ENCODE measurements around the gene CD58.
"Not testable (repeated sequence)": the region's sequence is repeated elsewhere in the genome, so short reads cannot be mapped to it uniquely, and the experiment has no call there.

DNA sequence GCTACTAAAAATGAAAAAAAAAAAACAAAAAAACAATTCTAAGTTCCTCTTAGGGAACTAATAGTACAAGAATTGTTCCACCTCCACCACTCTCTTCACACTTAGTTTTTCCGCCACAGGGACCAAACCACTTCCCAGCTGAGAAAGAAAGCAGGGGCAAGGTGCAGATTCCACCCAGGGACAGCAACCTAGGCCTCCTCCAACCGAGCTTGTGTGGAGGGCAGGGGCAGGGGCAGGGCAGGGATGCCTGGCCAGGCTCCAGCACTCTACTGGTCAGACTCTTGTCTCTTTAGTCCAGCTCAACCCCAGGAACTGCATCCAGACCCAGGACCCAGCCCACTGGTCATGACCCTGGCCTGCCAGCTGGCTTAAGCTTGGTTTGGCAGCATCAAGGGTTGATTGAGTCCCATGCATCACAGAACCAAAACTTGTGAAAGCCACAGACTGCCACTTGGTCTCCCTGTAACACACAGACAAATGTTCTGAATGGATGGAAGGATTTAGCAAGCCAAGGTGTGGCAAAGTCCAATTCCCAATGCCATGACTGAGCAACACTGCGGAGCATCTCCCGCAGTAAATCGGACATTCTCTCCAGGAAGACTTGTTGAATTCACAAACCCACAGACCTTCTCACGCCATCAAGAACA, 19.7 kb upstream of the CD58 start:
- TF ChIP-seq, protein P1, sequence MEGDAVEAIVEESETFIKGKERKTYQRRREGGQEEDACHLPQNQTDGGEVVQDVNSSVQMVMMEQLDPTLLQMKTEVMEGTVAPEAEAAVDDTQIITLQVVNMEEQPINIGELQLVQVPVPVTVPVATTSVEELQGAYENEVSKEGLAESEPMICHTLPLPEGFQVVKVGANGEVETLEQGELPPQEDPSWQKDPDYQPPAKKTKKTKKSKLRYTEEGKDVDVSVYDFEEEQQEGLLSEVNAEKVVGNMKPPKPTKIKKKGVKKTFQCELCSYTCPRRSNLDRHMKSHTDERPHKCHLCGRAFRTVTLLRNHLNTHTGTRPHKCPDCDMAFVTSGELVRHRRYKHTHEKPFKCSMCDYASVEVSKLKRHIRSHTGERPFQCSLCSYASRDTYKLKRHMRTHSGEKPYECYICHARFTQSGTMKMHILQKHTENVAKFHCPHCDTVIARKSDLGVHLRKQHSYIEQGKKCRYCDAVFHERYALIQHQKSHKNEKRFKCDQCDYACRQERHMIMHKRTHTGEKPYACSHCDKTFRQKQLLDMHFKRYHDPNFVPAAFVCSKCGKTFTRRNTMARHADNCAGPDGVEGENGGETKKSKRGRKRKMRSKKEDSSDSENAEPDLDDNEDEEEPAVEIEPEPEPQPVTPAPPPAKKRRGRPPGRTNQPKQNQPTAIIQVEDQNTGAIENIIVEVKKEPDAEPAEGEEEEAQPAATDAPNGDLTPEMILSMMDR (IDR thresholded peaks at IDR 0.05; ENCODE audit: low read depth, low read length), result not testable (repeated sequence)
- not testable (repeated sequence) for TF ChIP-seq POLR2A (IDR thresholded peaks at IDR 0.05; ENCODE audit: extremely low read depth, insufficient read length)
- TF ChIP-seq, protein P2, sequence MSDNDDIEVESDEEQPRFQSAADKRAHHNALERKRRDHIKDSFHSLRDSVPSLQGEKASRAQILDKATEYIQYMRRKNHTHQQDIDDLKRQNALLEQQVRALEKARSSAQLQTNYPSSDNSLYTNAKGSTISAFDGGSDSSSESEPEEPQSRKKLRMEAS (IDR thresholded peaks at IDR 0.05; ENCODE audit: low read depth, low read length), result not testable (repeated sequence)
